ENCODE data around the gene ZNF805. TPM values are rescaled to one million over a fixed set of nuclear protein-coding genes. Genes with fewer than 3 reads are reported as not detected.

Gene ZNF805
- total and polyA plus RNA-seq, 2 of the 13 experiments (the other 11 are each of a cell fraction or from before 2014, with no cell fraction given): 5.1 to 12.8 TPM

DNA sequence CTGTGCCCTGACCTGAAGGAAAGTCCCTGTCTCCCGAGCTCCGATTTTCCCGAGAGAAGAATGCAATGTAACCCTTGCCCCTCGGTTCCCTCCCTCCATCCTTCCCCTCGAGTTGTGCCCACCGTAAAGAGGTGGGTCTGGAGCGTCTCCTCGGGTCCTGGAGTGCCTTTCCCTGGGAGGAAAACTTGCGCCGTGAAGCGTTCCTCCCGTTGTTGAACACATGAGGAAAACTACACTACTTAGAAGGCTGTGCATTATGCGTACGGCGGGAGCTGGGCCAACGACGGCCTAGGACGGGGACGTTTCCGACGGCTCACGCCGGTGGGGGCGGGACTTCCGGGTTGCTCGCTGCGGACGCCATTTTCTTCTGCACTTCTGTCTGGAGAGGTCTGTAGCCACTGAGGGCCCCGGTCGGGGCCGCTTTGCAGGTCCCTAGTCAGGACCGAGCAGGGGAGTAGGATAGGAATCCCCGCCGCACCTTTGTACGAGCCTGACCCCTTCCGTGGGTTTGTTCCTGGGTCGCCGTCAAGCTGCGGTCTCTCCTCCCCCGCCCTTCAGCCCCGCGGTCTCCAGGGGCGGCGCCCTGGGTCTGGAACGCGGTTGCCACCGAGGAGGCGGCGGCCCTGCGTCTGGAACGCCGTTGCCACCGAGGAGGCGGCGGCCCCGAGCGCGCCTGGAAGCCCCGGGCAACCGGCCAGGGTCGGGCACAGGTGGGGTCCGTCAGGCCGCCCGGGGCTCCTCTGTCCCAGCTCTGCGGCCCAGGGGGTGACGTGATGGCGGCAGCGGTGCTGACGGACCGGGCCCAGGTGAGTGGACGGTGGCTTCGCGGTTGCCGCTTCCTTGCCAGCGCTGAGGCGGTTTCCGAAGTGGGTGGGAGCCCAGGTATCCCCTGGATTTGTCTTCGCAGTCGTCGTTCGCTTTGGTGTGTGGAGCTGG lies 49.0 kb upstream of the ZNF805 start, which contains the start of gene ZNF264 (continued):
- TF ChIP-seq, protein P1, sequence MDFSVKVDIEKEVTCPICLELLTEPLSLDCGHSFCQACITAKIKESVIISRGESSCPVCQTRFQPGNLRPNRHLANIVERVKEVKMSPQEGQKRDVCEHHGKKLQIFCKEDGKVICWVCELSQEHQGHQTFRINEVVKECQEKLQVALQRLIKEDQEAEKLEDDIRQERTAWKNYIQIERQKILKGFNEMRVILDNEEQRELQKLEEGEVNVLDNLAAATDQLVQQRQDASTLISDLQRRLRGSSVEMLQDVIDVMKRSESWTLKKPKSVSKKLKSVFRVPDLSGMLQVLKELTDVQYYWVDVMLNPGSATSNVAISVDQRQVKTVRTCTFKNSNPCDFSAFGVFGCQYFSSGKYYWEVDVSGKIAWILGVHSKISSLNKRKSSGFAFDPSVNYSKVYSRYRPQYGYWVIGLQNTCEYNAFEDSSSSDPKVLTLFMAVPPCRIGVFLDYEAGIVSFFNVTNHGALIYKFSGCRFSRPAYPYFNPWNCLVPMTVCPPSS (IDR thresholded peaks at IDR 0.05): no peak
- TF ChIP-seq ZNF484 (CRISPR knock-in tag; IDR thresholded peaks at IDR 0.05; ENCODE audit: borderline replicate concordance, low read depth): no peak
- no peak for TF ChIP-seq ZNF644 (CRISPR knock-in tag; IDR thresholded peaks at IDR 0.05; ENCODE audit: low read depth)
- no peak for TF ChIP-seq PHF21A (CRISPR knock-in tag; IDR thresholded peaks at IDR 0.05)
- 0 out of 2 replicates have a peak, but pooled peaks have one; percentile 31 for TF ChIP-seq HNRNPL (IDR thresholded peaks at IDR 0.05; ENCODE audit: low read depth, low read length)
- no peak for TF ChIP-seq TP53 (CRISPR knock-in tag; conservative IDR thresholded peaks at IDR 0.05)
- no peak for TF ChIP-seq SOX5 (CRISPR knock-in tag; IDR thresholded peaks at IDR 0.05; ENCODE audit: borderline replicate concordance)
- TF ChIP-seq, protein P2, sequence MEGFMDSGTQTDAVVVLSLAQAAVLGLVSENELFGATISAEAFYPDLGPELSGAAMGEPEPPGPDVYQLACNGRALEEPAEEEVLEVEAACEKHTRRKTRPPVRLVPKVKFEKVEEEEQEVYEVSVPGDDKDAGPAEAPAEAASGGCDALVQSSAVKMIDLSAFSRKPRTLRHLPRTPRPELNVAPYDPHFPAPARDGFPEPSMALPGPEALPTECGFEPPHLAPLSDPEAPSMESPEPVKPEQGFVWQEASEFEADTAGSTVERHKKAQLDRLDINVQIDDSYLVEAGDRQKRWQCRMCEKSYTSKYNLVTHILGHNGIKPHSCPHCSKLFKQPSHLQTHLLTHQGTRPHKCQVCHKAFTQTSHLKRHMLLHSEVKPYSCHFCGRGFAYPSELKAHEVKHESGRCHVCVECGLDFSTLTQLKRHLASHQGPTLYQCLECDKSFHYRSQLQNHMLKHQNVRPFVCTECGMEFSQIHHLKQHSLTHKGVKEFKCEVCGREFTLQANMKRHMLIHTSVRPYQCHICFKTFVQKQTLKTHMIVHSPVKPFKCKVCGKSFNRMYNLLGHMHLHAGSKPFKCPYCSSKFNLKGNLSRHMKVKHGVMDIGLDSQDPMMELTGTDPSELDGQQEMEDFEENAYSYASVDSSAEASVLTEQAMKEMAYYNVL (CRISPR knock-in tag; IDR thresholded peaks at IDR 0.05; ENCODE audit: borderline replicate concordance): peak; percentile 67; the same call in 1 of the 2 replicates
- TF ChIP-seq TAF15 (IDR thresholded peaks at IDR 0.05; ENCODE audit: low read depth, low read length, poor library complexity, severe bottlenecking): no peak
- no peak for TF ChIP-seq MAFG (CRISPR knock-in tag; IDR thresholded peaks at IDR 0.05)
- TF ChIP-seq ZNF546 (CRISPR knock-in tag; conservative IDR thresholded peaks at IDR 0.05): no peak
- TF ChIP-seq, protein P3, sequence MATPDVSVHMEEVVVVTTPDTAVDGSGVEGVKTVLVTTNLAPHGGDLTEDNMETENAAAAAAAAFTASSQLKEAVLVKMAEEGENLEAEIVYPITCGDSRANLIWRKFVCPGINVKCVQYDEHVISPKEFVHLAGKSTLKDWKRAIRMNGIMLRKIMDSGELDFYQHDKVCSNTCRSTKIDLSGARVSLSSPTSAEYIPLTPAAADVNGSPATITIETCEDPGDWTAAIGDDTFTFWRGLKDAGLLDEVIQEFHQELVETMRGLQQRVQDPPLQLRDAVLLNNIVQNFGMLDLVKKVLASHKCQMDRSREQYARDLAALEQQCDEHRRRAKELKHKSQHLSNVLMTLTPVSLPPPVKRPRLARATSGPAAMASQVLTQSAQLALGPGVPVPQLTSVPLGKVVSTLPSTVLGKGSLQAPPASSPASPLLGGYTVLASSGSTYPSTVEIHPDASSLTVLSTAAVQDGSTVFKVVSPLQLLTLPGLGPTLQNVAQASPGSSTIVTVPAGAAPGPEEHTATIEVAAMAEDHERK (CRISPR knock-in tag; IDR thresholded peaks at IDR 0.05; ENCODE audit: low read depth): peak; percentile 79
- TF ChIP-seq PHF5A (CRISPR knock-in tag; IDR thresholded peaks at IDR 0.05; ENCODE audit: low read depth, unreplicated experiment): no peak
- peak; percentile 39; the same call in 1 of the 2 replicates for TF ChIP-seq REPIN1 (CRISPR knock-in tag; IDR thresholded peaks at IDR 0.05; ENCODE audit: borderline replicate concordance, low read depth)
- 0 out of 2 replicates have a peak, but pooled peaks have one; percentile 42 for TF ChIP-seq GLI4 (CRISPR knock-in tag; IDR thresholded peaks at IDR 0.05; ENCODE audit: borderline replicate concordance)
- no peak for TF ChIP-seq TCF12 (IDR thresholded peaks at IDR 0.05)
- TF ChIP-seq TCF12 (CRISPR knock-in tag; IDR thresholded peaks at IDR 0.05): no peak
- TF ChIP-seq SALL1 (CRISPR knock-in tag; IDR thresholded peaks at IDR 0.05): peak; percentile 26
- 0 out of 2 replicates have a peak, but pooled peaks have one; percentile 43 for TF ChIP-seq ISX (CRISPR knock-in tag; conservative IDR thresholded peaks at IDR 0.05)
- no peak for TF ChIP-seq SP140L (CRISPR knock-in tag; IDR thresholded peaks at IDR 0.05; ENCODE audit: borderline replicate concordance)

All from HepG2 (cell line).